GM12878 (cell line): ENCODE data around the gene GRM5. TPM values are rescaled to one million over a fixed set of nuclear protein-coding genes. Genes with fewer than 3 reads are reported as not detected.

Experiments
- ATAC-seq: fragments of 200-7000 bp; cut with Tn5 transposase; 3 replicates; pipeline ENCODE4 v1.9.1; 2020; ENCODE audit warnings: mild to moderate bottlenecking, moderate library complexity
- BruUV-seq: library from RNA; stranded (reverse); fragments of 400-500 nt; replicated peaks from 2 replicates; lab custom pipeline; 2021; lab: Mats Ljungman, UMichigan
- CTCF ChIA-PET: fragments of 300-600 bp; sonication (Branson Sonifier 250); formaldehyde crosslinking; extraction: SDS; loops from one replicate; lab custom pipeline; 2021; ENCODE audit warnings: inconsistent platforms; lab: Yijun Ruan, JAX
- POLR2A ChIA-PET: fragments of 350-600 bp; formaldehyde crosslinking; extraction: SDS; loops from one replicate; lab custom pipeline; 2021; ENCODE audit warnings: inconsistent platforms; lab: Charles Lee
- RAD21 ChIA-PET: fragments of 300-600 bp; sonication (Branson Sonifier 250); formaldehyde crosslinking; loops from one replicate; lab custom pipeline; 2023; ENCODE audit warnings: antibody characterized with exemption; ENCODE audit not compliant: unreplicated experiment; lab: Charles Lee
- SMC1A ChIA-PET: fragments of 300-600 bp; sonication (Branson Sonifier 250); formaldehyde crosslinking; loops from one replicate; lab custom pipeline; 2023; ENCODE audit not compliant: unreplicated experiment, uncharacterized antibody; lab: Charles Lee
- DNase-seq: peaks from one replicate; pipeline ENCODE4 v3.0.0-alpha.2; 2011; ENCODE audit warnings: low read depth, low spot score
- FAIRE-seq: peaks from 3 replicates; lab custom pipeline; 2011; peaks lifted over from hg19 to GRCh38; lab: Jason Lieb, UNC
- H2AFZ ChIP-seq: 2 replicates; pipeline ENCODE4 v1.6.0; 2011; ENCODE audit warnings: low read depth, low read length, control low read depth; ENCODE audit not compliant: control insufficient read depth
- H3K27ac ChIP-seq: 2 replicates; pipeline ENCODE4 v1.5.1; 2011; ENCODE audit warnings: control low read depth; ENCODE audit not compliant: control insufficient read depth, insufficient read depth
- H3K27me3 ChIP-seq, 2 experiments: replicated peaks in 1 of 2; 2 replicates each; pipeline versions ENCODE4 v1.6.0 to v1.6.1; 2011; ENCODE audit warnings: low read length in 1 of 2; ENCODE audit not compliant: control insufficient read depth in 2 of 2, insufficient read depth in 2 of 2
- H3K36me3 ChIP-seq, 2 experiments: 2 replicates each; pipeline ENCODE4 v1.5.1; 2011; ENCODE audit warnings: low read length in 1 of 2; ENCODE audit not compliant: control insufficient read depth in 2 of 2, insufficient read depth in 2 of 2
- H3K4me1 ChIP-seq: 2 replicates; pipeline ENCODE4 v1.6.1; 2011; ENCODE audit warnings: mild to moderate bottlenecking, low read length, moderate library complexity, mixed read lengths; ENCODE audit not compliant: control insufficient read depth, insufficient read depth
- H3K4me2 ChIP-seq: 2 replicates; pipeline ENCODE4 v1.6.0; 2011; ENCODE audit warnings: control low read depth; ENCODE audit not compliant: control insufficient read depth, insufficient read depth
- H3K4me3 ChIP-seq: fragments of 200-600 bp; sonication (generic); 2 replicates; pipeline ENCODE4 v1.5.1; 2016
- H3K79me2 ChIP-seq: 2 replicates; pipeline ENCODE4 v1.6.0; 2011; ENCODE audit warnings: low read length; ENCODE audit not compliant: control insufficient read depth, insufficient read depth
- H3K9ac ChIP-seq: 2 replicates; pipeline ENCODE4 v1.8.0; 2011; ENCODE audit warnings: low read length, control low read depth, mixed read lengths; ENCODE audit not compliant: control insufficient read depth, insufficient read depth
- H3K9me3 ChIP-seq: replicated peaks from 3 replicates; pipeline ENCODE4 v1.5.1; 2011; ENCODE audit warnings: mild to moderate bottlenecking, low read length; ENCODE audit not compliant: control insufficient read depth, insufficient read depth
- H4K20me1 ChIP-seq: 2 replicates; pipeline ENCODE4 v1.6.0; 2011; ENCODE audit not compliant: control insufficient read depth, insufficient read depth
- HDGF ChIP-seq: fragments of 450-650 bp; IDR thresholded peaks from 2 replicates; pipeline ENCODE4 v1.6.1; 2016; ENCODE audit warnings: antibody characterized with exemption
- POLR2AphosphoS2 ChIP-seq: IDR thresholded peaks from 2 replicates; pipeline ENCODE4 v1.6.1; 2011; ENCODE audit warnings: low read depth, mild to moderate bottlenecking, low read length, improper control_type of control experiment, moderate library complexity
- ZNF274 ChIP-seq: IDR thresholded peaks from one replicate; pipeline ENCODE4 v1.8.0; 2011; ENCODE audit not compliant: insufficient read length, insufficient read depth
- WGBS: methylation state at CpG from one replicate; pipeline ENCODE4 v1.1.6; 2016; ENCODE audit warnings: low lambda C conversion rate; ENCODE audit not compliant: insufficient replicate concordance, insufficient coverage; ENCODE audit errors: missing lambda C conversion rate; 5-methylcytosine and 5-hydroxymethylcytosine counted together
- in situ Hi-C: fragments of 300-500 bp; cut with MboI; formaldehyde crosslinking; loops from 9 replicates; pipeline ENCODE4 v1.14.3; 2018; ENCODE audit warnings: mixed read lengths
- intact Hi-C: fragments of 100-400 bp; cut with micrococcal nuclease; formaldehyde crosslinking; loops from one replicate; pipeline ENCODE4 v1.14.2; 2022; ENCODE audit not compliant: unreplicated experiment
- polyA plus RNA-seq, 11 experiments: library from polyadenylated mRNA; depleted of rRNA in 4 of 11; unstranded in 6 of 11; stranded (reverse) in 5 of 11; fragments of >200 nt; fragmentation: Nextera tagmentation in 4 of 11; fragmentation: Illumina TruSeq in 1 of 11; extraction: Ambion mirVana in 4 of 11; extraction: Trizol in 1 of 11; gene quantifications; 1 replicate in 1 of 11; 2 replicates in 10 of 11; pipeline versions ENCODE4 v1.2.1 to v1.2.3, GENCODE V29; 2011 to 2016; ENCODE audit warnings: inconsistent platforms in 2 of 11, missing spikeins in 2 of 11, low read depth in 1 of 11
- small RNA-seq: library from RNA; depleted of rRNA; stranded (forward); fragments of <200 nt; gene quantifications from one replicate; pipeline ENCODE3, GENCODE V24; 2014
- total RNA-seq, 4 experiments: library from RNA; depleted of rRNA in 3 of 4; stranded (reverse); fragments of >200 nt in 3 of 4; fragmentation: Illumina TruSeq in 1 of 4; extraction: Trizol in 1 of 4; gene quantifications; 2 replicates each; pipeline versions ENCODE4 v1.2.1 to v1.2.3, GENCODE V29; 2013 to 2021

Gene GRM5
- total and polyA plus RNA-seq, 10 of the 15 experiments (the other 5 are each of a cell fraction or from before 2014, with no cell fraction given), result not detected

DNA sequence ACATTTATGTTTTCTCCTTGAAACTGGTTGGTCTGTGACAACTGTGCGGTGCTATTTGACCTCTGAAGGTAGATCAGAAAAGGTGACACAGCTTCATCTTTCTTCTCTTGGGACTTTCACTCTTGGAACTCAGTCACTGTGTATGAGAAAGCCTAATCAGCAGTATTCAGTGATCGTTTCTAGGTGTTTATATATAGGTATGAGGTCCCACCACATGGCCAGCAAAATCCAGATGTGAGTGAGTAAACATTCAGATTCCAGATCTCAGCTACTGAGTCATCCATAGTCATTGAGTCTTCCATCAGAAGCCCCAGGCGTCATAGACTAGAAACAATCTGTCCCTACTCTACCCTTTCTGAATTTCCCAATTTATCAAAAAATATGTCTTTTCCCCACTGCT, 610.9 kb downstream of the GRM5 start:
- Histone ChIP-seq H3K9ac (no peak overlapping the region), H3K9me3 (no peaks in the 10 kb centered on the region), H4K20me1 (no peaks in the 10 kb centered on the region), H3K27ac (no peak overlapping the region), H3K4me3 (no peak overlapping the region)
- in situ Hi-C loops (no loop called here), intact Hi-C loops (no loop called here)
- ATAC-seq, result no peak
- POLR2A ChIA-PET, result no interaction called here
- no peak for DNase-seq
- BruUV-seq, result no TSS peak
- TF ChIP-seq HDGF (no peak), POLR2AphosphoS2 (no peak), ZNF274 (no peak)
- TF ChIP-seq, all 136 proteins: peak for 0
- ChIA-PET RAD21 (interaction anchor here (0.8 kb wide), 1 partner anchor 97 kb away, joined by 3 read pairs; no protein-coding TSS in a partner anchor), SMC1A (no interaction called here), CTCF (no interaction called here)
- Histone ChIP-seq H3K79me2 (no peaks in the 10 kb centered on the region), H3K36me3 (no peaks in the 10 kb centered on the region), H3K4me2 (no peak overlapping the region), H2AFZ (no peak overlapping the region), H3K4me1 (no peaks in the 10 kb centered on the region), H3K27me3 (no peaks in the 10 kb centered on the region)
- no peak for FAIRE-seq
- WGBS, result 46% methylated on average over 3 of the region's 3 CpGs

Small RNA genes within 50 kb of the gene (small RNA-seq; reads per million reads assigned to genes)
- not detected for gene RNU6-16P

Other genes starting within 250 kb of the GRM5 start
- gene TYR, start 111.9 kb upstream of the GRM5 start, total RNA-seq (2014; rRNA removed), result not detected in 2 replicates
- not detected in 2 replicates for gene TYR, start 111.9 kb upstream of the GRM5 start, total RNA-seq (2014; rRNA removed; fragmentation: Illumina TruSeq; extraction: Trizol)
- not detected in 2 replicates for gene TYR, start 111.9 kb upstream of the GRM5 start, total RNA-seq (2021)
- gene TYR, start 111.9 kb upstream of the GRM5 start, polyA plus RNA-seq (2011; rRNA removed), result not detected in 2 replicates
- not detected in 2 replicates for gene TYR, start 111.9 kb upstream of the GRM5 start, polyA plus RNA-seq (2014; fragmentation: Illumina TruSeq; extraction: Trizol)
- gene TYR, start 111.9 kb upstream of the GRM5 start, polyA plus RNA-seq (2014; fragmentation: Nextera tagmentation; extraction: Ambion mirVana), result not detected
- not detected in 2 replicates for gene TYR, start 111.9 kb upstream of the GRM5 start, polyA plus RNA-seq (2014; rRNA removed)
- not detected for gene TYR, start 111.9 kb upstream of the GRM5 start, polyA plus RNA-seq (2016; fragmentation: Nextera tagmentation; extraction: Ambion mirVana)